ENCODE data around the gene AJM1. TPM values are rescaled to one million over a fixed set of nuclear protein-coding genes. Genes with fewer than 3 reads are reported as not detected.
A peak's percentile ranks its signal among the peaks of the same experiment; 100 is the strongest.

Gene AJM1
- total and polyA plus RNA-seq, 2 donors (not counting 1 experiment from before 2014, with no cell fraction given) = 1.7 to 2.9 TPM

- TF ChIP-seq EZH2 (IDR thresholded peaks at IDR 0.05; ENCODE audit: borderline replicate concordance, insufficient read depth, low read depth, low read length, poor library complexity, severe bottlenecking) = no peak
- TF ChIP-seq CTCF (IDR thresholded peaks at IDR 0.05) = no peak
- H3K4me1 Mint-ChIP-seq = peaks cover 38% of the 10 kb centered on the region
- H3K36me3 ChIP-seq (replicated peaks in 1 of 2; ENCODE audit: control extremely low read depth in 1 of 2, control insufficient read depth in 1 of 2, extremely low read depth in 1 of 2, insufficient read depth in 2 of 2, low read length in 1 of 2) = peaks cover 0 to 6% of the 10 kb centered on the region in 2 experiments
- H3K27ac ChIP-seq (ENCODE audit: low read length in 2 of 2) = no peak overlapping the region
- no peaks in the 10 kb centered on the region for H3K27me3 Mint-ChIP-seq
- no peak overlapping the region for H3K9ac ChIP-seq (ENCODE audit: low read length)
- peak overlapping the region; percentile 95 for H3K27ac Mint-ChIP-seq
- DNase-seq (no peak), ATAC-seq (ENCODE audit: low read depth) (no peak)
- H3K9me3 Mint-ChIP-seq (ENCODE audit: insufficient read depth) = no peaks in the 10 kb centered on the region
- H3K27me3 ChIP-seq (replicated peaks in 1 of 4; ENCODE audit: control extremely low read depth in 1 of 4, control insufficient read depth in 3 of 4, insufficient read depth in 4 of 4, low read length in 3 of 4) = peaks cover 0 to 4% (median 2%) of the 10 kb centered on the region in 4 experiments
- H2AFZ ChIP-seq (ENCODE audit: insufficient read depth, low read depth, low read length, poor library complexity, severe bottlenecking) = no peak overlapping the region
- H3K4me3 ChIP-seq (ENCODE audit: control extremely low read depth in 1 of 5, extremely low read depth in 1 of 5, insufficient read depth in 1 of 5, low read depth in 2 of 5, low read length in 4 of 5) = no peak overlapping the region
- 98% methylated on average over 10 of the region's 10 CpGs for WGBS (ENCODE audit: insufficient coverage)
- intact Hi-C loops (cut with micrococcal nuclease) = loop anchor here (2.0 kb wide), 1 partner anchor 37 kb away; the partner anchor contains the start of gene AJM1
- H3K9me3 ChIP-seq (ENCODE audit: control extremely low read depth in 1 of 3, control insufficient read depth in 2 of 3, insufficient read depth in 1 of 3, low read length in 2 of 3) = no peaks in the 10 kb centered on the region
- H3K4me2 ChIP-seq (replicated peaks; ENCODE audit: low read depth, low read length, poor library complexity, severe bottlenecking) = peak overlapping the region; percentile 86
- H3K79me2 ChIP-seq (ENCODE audit: control insufficient read depth, insufficient read depth, low read length) = peaks cover 36% of the 10 kb centered on the region
- POLR2A ChIA-PET = interaction anchor here (0.5 to 0.6 kb wide), 2 partner anchors 89 to 573 kb away, joined by 3 to 5 read pairs; no protein-coding TSS in a partner anchor
- H3K4me1 ChIP-seq (ENCODE audit: control insufficient read depth in 2 of 2, insufficient read depth in 2 of 2, low read length in 2 of 2) = peaks cover 19 to 27% of the 10 kb centered on the region in 2 donors
- CTCF ChIA-PET = interaction anchor here (0.5 to 3.7 kb wide), 9 partner anchors 13 to 230 kb away, joined by 3 to 15 read pairs (median 5); partner anchors contain the start of genes AJM1 and TMEM141
- H3K4me3 Mint-ChIP-seq = peak overlapping the region; percentile 89
- H4K20me1 ChIP-seq (ENCODE audit: control insufficient read depth, insufficient read depth, low read length, poor library complexity, severe bottlenecking) = peaks cover 29% of the 10 kb centered on the region
Measured at GRCh38 chr9:136806067-136806466, 36.2 kb upstream of the AJM1 start.

- peak overlapping the region; percentile 72 for H3K9ac ChIP-seq (ENCODE audit: low read length)
- ATAC-seq (ENCODE audit: low read depth) = no peak
- CTCF ChIA-PET = interaction anchor here (0.5 to 3.7 kb wide), 13 partner anchors 14 to 394 kb away, joined by 3 to 15 read pairs (median 3); partner anchors contain the start of genes AJM1, TMEM141 and TPRN
Measured at GRCh38 chr9:136806631-136807201, 35.6 kb upstream of the AJM1 start.

More at GRCh38 chr9:136806631-136807201, 35.6 kb upstream of the AJM1 start:
- peak overlapping the region; percentile 93 for H2AFZ ChIP-seq (ENCODE audit: insufficient read depth, low read depth, low read length, poor library complexity, severe bottlenecking)
- peak overlapping the region; percentile 95 for H3K27ac Mint-ChIP-seq
- peaks cover 35% of the 10 kb centered on the region for H3K4me1 Mint-ChIP-seq
- DNase-seq = no peak
- intact Hi-C loops (cut with micrococcal nuclease) = loop anchor here (1.0 to 2.0 kb wide), 2 partner anchors 15 to 36 kb away; partner anchors contain the start of genes AJM1 and TMEM141
- peak overlapping the region; percentile 89 for H3K4me3 Mint-ChIP-seq
- H3K27me3 ChIP-seq (replicated peaks in 1 of 4; ENCODE audit: control extremely low read depth in 1 of 4, control insufficient read depth in 3 of 4, insufficient read depth in 4 of 4, low read length in 3 of 4) = peaks cover 0 to 4% (median 2%) of the 10 kb centered on the region in 4 experiments
- no peaks in the 10 kb centered on the region for H3K9me3 Mint-ChIP-seq (ENCODE audit: insufficient read depth)
- 91% methylated on average over 25 of the region's 25 CpGs for WGBS (ENCODE audit: insufficient coverage)
- H3K4me1 ChIP-seq (ENCODE audit: control insufficient read depth in 2 of 2, insufficient read depth in 2 of 2, low read length in 2 of 2) = peaks cover 19 to 21% of the 10 kb centered on the region in 2 donors
- POLR2A ChIA-PET = interaction anchor here (0.5 to 1.3 kb wide), 7 partner anchors 16 to 574 kb away, joined by 3 to 5 read pairs (median 4); partner anchors contain the start of genes AJM1, CLIC3, LCN8 and PAXX
- H3K36me3 ChIP-seq (replicated peaks in 1 of 2; ENCODE audit: control extremely low read depth in 1 of 2, control insufficient read depth in 1 of 2, extremely low read depth in 1 of 2, insufficient read depth in 2 of 2, low read length in 1 of 2) = peaks cover 0 to 6% of the 10 kb centered on the region in 2 experiments
- H3K79me2 ChIP-seq (ENCODE audit: control insufficient read depth, insufficient read depth, low read length) = peaks cover 39% of the 10 kb centered on the region
- H4K20me1 ChIP-seq (ENCODE audit: control insufficient read depth, insufficient read depth, low read length, poor library complexity, severe bottlenecking) = peaks cover 29% of the 10 kb centered on the region
- TF ChIP-seq CTCF (IDR thresholded peaks at IDR 0.05) (no peak), EZH2 (IDR thresholded peaks at IDR 0.05; ENCODE audit: borderline replicate concordance, insufficient read depth, low read depth, low read length, poor library complexity, severe bottlenecking) (no peak)
- peak overlapping the region; percentile 84 for H3K27ac ChIP-seq (ENCODE audit: low read length in 2 of 2)
- no peaks in the 10 kb centered on the region for H3K27me3 Mint-ChIP-seq
- peak overlapping the region; percentile 2 to 97 (median 76) for H3K4me3 ChIP-seq (ENCODE audit: control extremely low read depth in 1 of 5, extremely low read depth in 1 of 5, insufficient read depth in 1 of 5, low read depth in 2 of 5, low read length in 4 of 5)
- H3K4me2 ChIP-seq (replicated peaks; ENCODE audit: low read depth, low read length, poor library complexity, severe bottlenecking) = peak overlapping the region; percentile 86
- H3K9me3 ChIP-seq (ENCODE audit: control extremely low read depth in 1 of 3, control insufficient read depth in 2 of 3, insufficient read depth in 1 of 3, low read length in 2 of 3) = no peaks in the 10 kb centered on the region
